ENCODE data around the gene CFAP20DC.
"Not testable (repeated sequence)": the region's sequence is repeated elsewhere in the genome, so short reads cannot be mapped to it uniquely, and the experiment has no call there.

The CFAP20DC gene

DNA sequence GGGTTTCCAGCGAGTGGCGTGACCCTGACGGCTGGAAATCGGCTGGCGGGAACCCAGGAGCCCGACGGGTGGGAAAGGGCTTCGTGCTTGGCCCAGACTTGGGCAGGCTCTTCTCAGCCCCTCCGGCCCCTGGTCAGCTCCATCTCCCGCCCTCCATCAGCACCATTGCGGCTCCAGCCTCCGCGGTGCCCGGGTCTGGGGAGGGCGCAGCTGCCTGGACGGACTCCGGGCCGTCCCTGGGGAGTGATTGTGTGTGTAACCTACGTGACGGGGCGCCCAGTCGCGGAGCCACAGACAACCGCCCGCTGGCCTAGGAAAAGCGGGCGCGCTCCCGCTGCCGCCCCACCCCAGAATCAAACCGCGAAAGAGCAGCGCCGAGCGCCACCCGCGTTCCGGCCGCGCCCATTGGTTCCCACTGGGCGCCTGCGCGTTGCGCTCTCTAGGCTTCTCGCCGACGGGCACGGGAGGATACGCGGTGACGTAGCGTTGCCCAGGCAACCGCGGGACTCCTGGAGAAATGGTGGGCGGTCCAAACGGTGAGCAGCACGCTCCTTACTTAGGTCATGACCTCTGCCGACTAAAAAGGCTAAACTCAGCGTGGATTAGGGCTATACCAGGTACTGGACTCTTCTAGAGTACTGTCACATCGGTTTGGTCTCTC is at the start of gene CFAP20DC:
CFAP20DC (minus strand) TSS at position 355 of the 661 bp plus-strand sequence. CDS start 394 bp downstream, outside the sequence.
- peak; percentile 98 for DNase-seq (ENCODE audit: low spot score)

DNA sequence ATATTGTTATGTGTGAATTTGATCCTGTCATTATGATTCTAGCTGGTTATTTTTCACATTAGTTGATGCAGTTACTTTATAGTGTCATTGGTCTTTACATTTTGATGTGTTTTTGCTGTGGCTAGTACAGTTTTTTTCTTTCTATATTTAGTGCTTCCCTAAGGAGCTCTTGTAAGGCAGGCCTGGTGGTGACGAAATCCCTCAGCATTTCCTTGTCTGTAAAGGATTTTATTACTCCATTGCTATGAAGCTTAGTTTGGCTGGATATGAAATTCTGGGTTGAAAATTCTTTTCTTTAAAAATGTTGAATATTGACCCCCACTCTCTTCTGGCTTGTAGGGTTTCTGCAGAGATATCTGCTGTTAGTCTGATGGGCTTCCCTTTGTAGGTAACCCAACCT is 48.7 kb upstream of the CFAP20DC start:
- not testable (repeated sequence) for DNase-seq (ENCODE audit: low spot score)

DNA sequence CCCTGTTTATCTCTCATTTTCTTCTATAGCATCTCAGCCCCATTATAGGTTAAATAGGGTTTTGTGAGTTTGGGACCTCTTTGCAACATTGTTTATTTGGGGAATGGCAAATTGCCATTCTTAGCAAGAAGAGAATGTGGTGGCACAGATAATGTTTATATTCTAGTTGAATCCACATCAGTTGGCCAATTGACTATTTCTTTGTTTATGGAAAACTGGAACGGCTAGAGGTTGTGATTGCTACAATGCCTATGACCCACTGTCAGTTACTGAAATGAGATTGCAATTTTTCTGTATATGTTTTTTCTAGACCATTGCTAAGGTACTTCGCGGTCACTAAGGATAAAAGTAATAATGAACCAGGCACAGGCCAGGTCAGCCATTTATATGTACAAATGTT is 44.6 kb upstream of the CFAP20DC start:
- no peak for DNase-seq (ENCODE audit: low spot score)

DNA sequence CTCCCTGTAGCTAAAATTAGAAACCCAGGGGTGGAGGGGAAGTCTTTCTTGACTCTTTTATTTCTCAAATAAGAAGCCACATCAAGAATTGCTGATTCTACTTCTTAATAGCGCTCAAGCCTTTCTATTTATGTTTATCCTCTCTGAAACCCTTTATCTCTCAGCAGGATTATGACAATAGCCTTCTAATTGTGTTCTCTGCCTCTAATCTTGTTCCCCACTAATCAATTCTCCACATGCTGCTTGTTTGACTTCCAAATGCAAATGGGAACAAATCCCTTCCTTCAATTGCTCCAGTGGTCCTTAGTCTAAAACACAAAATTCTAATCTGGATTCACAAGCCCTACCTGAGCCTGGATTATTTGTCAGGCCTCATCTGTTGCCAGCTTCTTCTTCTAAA is 43.7 kb upstream of the CFAP20DC start:
- no peak for DNase-seq (ENCODE audit: low spot score)

DNA sequence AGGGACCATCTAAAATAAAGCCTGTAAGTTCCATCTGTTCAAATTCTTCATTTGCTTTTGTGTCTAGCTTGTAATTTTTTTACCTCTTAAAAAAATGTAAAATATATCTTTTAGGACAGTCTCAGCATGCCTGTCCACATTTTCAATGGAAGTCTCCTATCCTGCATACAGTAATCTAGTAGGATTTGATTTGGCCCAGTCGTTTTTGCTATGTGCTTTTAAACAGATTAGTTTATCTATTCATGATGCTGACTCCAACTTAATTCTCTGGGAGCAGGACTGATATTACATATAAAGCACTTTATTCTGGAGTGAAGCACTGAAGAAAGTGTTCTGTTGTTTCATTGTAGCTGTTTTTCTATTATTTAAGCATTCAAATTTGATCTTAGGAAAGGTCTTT is 38.9 kb upstream of the CFAP20DC start:
- DNase-seq (ENCODE audit: low spot score): no peak

DNA sequence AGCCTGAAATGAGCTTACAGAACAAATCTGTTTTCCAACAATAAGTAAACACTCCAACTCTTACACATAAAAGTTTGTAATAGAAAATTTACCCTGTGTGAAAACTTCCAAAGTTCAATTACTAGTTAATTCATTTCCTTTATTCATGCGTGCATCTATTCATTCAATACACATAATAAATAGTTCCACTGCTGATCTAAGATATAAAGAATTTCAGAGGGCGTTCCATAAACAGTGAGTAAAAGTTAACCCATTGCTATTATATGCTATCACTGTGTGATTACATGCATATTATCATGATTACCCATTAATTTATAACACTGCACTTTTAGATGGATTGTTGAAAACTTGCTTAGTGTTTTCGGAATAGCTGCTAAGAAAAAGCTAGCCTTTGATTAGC is 36.2 kb upstream of the CFAP20DC start:
- no peak for DNase-seq (ENCODE audit: low spot score)

DNA sequence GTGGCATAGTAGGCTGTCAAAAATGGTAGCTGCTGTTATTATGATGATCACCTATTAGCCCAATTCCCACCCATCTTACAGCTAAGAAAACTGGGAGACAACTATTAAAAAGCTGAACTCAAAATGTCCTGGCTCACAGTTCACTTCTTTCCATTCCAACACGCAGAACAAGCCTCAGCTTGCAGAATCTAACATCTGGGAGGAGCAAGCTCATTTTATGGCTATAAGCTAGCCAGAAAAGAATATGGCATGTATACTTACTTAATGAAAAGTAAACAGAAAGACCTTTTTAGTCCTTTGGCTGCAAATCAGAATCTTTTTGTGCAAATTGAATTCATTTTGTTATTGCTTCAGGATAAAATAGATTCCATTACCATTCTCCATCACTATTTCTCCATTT is 34.8 kb upstream of the CFAP20DC start:
- no peak for DNase-seq (ENCODE audit: low spot score)

DNA sequence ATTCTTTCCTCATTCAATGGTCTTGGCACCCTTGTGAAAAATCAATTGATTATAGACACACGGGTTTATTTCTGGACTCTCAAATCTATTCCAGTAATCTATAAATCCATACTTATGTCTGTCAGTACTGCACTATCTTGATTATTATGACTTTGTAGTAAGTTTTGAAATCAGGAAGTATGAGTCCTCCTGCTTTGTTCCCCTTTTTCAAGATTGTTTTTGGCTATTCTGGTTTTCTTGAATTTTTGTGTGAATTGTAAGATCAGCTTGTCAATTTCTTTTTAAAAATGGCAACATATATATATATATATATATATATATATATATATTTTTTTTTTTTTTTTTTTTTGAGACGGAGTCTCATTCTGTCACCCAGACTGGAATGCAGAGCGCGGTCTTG is 32.3 kb upstream of the CFAP20DC start:
- DNase-seq (ENCODE audit: low spot score): no peak

DNA sequence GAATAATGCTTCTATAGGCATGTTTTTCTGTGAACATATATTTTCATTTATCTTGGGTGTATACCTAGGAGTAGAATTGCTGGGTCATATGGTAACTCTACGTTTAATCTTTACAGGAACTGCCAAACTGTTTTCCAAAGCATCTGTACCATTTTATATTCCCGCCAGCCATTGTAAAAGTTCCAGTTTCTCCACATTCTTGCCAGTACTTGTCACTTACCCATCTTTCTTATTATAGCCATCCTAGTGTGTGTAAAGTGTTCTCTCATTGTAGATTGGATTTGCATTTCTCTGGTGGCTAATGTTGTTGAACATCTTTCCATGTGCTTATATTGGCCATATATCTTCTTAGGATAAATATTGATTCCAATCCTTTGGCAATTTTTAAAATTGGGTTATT is 31.2 kb upstream of the CFAP20DC start:
- DNase-seq (ENCODE audit: low spot score): no peak

DNA sequence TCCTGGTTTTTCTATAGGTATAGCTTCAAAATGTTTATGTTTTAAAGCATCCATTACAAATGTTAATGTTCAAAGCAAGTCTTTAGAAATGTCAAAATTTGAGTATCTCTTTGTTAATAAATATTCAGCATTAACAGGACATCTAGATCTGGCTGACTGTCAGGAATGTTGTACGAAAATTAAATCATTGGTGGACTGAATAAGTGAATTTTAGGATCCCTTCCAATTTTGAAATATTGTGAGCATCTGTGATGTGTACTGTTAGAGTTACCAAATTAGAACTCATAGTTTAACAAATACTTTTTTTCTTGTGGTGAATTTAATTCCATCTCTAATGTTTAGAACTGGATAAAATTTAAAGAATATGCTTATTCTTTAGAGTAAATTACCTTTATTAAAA is 30.1 kb upstream of the CFAP20DC start:
- DNase-seq (ENCODE audit: low spot score): no peak

DNA sequence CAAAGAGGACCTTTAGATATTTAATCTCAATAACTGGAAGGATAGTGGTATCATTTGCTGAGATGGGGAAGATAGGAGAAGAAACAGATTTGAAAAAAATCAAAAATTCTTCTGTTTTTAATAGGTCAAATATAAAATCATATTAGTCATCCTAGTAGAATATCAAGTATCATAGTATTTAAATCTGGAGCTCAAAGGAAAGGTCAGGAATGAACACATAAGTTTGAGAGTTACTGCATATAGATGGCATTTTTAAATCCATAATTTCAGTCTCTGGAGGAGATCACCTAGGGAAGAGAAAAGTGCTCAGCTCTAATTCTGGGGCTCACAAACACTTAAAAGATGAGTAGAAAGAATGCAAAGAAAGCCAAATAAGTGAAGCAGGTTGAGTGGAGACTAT is 24.9 kb upstream of the CFAP20DC start:
- DNase-seq (ENCODE audit: low spot score): no peak

DNA sequence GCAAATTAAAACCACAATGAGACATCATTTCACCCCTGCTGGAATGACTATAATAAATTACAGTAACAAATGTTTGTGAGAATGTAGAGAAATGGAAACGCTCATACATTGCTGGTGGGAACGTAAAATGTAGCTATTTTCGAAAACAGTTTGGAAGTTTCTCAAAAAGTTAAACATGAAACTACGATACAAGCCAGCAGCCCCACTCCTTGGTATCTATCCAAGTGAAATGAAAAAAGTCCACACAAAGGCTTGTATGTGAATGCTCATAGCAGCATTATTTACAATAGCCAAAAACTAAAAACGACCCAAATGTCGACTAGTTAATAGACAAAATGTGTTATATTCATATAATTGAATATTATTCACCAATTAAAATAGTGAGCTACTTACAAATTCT is 22.9 kb upstream of the CFAP20DC start:
- no peak for DNase-seq (ENCODE audit: low spot score)

DNA sequence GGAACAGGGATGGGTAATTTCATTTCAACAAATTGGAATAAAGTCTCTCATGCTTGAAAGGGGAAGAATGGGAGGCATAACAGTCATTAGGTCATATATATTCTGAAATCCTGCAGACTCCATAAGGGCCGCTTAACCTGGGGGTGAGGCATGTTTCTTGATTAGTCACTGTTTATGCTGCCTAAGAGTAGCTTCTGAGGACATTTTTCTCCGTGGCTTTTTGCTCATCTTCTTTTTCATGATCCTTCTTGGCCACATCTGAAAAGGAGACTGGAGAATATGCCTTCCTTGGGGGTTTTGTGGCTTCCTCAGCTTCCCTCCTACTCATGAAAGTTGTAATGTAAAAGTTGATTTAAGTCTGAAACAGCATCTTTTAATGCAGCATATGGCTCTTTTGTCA is 20.0 kb upstream of the CFAP20DC start:
- no peak for DNase-seq (ENCODE audit: low spot score)

DNA sequence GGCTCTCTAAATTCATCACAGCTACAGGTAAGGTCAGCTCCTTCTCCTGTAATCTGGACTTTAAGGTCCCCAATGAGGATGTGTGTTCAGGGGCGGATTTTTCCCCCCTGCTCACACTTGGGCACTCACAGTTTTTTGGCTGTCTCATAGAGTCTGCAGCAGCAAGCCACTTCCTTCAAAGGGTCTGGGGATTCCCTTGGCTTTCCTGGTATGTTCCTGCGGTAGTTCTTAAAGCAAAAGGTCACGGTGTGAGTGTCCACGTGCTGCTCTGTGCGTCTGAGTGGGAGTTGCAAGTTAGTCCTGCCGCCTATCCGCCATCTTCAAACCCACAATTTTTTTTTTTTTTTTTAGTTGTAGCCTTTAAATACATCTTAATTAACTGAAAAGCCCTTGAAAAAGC is 15.4 kb upstream of the CFAP20DC start:
- DNase-seq (ENCODE audit: low spot score): no peak

DNA sequence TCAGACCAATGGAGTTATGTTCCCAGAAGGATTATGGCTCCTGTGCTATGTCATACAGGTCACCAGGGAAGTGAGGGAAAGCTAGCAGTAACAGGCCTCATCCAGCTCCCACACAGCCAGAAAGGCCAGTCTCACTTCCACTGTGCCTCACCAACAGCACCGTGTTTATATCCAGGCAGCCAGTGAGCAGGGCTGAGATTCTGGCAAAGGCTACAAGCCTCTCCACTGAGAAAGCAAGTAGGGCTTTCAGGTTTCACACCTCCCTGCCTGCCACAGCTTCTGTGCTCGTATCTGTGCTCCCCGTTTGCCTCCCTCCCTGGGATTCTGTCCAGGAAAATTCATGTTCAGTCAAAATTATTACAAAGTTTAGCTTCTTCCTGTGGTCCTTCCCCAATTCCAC is 14.9 kb upstream of the CFAP20DC start:
- no peak for DNase-seq (ENCODE audit: low spot score)

DNA sequence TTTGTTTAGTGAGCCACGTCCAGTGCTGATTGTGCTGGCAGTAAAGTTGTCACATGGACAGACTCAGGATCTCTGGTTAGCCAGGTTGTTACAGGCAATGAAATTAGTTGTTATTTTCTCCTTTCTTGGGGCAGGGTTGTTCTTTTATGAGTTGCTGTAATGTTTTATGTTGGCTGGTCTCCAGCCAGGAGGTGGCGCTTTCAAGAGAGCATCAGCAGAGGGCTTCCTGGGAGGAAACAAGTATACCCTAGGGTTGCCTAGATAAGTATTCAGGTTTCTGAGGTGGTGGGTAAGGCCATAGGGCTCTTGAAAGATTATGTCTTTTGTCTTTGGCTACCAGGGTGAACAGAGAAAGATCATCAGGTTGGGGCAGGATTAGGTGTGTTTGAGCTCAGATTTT is 14.5 kb upstream of the CFAP20DC start:
- DNase-seq (ENCODE audit: low spot score): no peak

DNA sequence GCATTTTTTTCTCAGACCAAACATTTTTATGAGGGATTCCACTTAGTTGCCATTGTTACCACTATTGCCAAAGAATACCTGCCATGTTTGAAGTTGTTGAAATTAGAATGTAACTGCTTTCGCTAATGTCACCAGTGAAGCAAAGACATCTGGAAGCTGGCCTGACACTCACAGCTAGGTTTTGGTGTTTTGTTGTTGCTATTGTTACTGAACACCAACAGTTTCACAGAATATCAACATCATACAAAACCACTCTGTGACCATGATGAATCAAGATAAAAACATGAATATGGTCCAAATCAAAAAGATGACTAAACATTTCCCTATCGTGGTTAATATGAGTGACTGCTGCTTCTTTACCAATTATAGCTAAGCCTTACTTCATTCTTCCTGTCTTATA is 6.9 kb upstream of the CFAP20DC start:
- DNase-seq (ENCODE audit: low spot score): no peak

DNA sequence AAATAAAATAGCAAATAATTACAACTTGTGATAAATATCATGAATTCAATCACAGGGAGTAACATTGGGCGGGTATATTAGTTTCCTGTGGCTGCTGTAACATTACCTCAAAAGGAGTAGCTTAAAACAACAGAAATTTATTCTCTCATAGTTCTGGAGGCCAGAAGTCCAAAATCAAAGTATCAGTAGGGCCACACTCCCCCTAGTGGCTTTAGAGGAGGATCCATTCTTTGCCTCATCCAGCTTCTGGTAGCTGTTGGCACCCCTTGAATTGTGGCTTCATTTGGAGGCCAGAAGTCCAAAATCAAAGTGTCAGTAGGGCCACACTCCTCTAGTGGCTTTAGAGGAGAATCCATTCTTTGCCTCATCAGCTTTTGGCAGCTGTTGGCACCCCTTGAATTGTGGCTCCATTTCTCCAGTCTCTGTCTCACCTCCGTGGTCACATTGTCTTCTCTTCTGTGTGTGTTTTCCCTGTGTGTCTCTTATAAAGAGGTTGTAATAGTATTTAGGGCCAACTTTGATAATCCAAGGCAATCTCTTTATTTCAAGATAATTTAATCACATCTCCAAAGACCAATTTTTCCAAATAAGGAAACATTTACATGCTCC is 3.1 kb upstream of the CFAP20DC start:
- DNase-seq (ENCODE audit: low spot score): peak; percentile 48

DNA sequence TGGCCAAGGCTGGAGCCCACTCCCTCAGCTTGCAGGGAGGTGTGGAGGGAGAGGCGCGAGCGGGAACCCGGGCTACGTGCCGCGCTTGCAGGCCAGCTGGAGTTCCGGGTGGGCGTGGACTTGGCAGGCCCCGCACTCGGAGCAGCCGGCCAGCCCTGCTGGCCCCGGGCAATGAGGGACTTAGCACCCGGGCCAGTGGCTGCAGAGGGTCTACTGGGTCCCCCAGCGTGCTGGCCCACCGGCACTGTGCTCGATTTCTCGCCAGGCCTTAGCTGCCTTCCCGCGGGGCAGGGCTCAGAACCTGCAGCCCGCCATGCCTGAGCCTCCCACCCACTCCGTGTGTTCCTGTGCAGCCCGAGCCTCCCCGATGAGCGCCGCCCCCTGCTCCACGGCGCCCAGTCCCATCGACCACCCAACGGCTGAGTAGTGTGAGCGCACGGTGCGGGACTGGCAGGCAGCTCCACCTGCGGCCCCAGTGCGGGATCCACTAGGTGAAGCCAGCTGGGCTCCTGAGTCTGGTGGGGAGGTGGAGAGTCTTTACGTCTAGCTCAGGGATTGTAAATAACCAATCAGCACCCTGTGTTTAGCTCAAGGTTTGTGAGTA is 1.1 kb upstream of the CFAP20DC start:
- not testable (repeated sequence) for DNase-seq (ENCODE audit: low spot score)

DNA sequence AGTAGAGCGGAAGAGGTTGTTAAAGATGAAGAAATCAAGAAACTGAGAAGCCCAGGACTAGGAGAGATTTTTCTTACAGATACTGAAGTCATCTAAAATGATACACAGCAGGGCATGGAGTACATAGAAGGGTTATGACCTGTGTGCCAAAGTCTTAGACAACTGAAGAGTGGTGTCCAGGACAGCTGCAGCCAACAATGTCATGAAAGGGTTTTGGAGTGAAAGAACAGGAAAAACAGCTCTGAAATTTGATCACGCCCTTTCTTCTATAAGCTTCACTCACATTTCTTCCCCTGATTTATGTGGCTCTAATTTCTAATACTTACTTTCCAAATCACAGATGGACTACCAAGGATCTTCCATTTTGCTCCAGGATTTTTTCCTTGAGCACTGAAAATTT is 3.0 kb downstream of the CFAP20DC start:
- no peak for DNase-seq (ENCODE audit: low spot score)

DNA sequence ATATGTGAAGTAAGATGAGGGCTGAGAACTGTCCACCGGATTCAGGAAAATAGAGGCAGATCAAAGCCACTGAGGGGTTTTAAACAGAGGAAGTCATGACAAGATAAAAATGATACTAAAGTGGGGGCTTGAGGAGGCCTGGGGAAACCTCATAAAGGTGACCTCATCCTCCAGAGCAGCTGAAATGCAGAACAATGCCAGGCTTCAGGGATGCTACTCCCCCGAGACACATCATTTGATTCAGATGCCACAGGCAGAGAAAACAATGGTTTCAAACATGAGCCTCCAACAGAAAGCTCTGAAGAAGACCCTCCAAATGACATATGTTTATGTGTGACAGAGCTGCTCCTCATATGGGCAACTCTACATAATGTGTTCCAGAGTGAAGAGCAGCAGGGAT is 6.4 kb downstream of the CFAP20DC start:
- no peak for DNase-seq (ENCODE audit: low spot score)

DNA sequence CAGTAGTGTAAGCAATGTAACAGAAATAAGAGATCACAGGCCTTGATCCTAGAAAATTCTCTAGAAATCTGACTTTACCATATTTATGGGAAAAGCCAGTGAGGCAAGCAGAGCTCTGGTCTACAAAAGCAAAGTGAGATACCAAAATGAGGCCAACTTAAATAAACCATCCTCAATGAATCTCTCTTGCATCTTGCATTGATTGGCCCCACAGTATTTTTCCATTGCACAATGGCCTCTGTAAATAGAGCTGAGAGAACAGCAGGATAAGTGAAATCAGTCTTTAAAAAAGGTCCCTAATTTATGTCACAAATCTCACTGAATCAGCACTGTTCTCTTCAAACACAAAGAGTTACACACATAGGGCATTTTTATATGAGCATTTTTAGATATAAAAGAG is 8.9 kb downstream of the CFAP20DC start:
- no peak for DNase-seq (ENCODE audit: low spot score)

DNA sequence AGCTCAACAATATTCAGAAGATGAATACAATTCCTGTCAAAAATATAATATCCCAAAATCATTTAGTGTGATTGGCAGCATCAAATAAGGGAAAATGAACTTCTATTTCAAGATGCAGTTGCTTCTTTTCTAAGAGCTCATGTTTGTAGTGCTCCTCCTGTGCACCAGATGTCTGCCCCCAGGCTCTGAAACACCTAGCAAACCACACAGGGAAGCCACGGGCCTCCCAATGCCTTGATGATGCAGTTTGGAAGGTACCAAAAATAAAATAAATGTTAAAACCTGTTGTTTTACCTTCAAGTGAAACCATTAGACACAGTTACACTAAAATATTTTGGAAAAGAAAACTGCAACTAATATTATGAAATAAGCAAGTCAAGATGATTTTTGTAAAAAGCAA is 22.2 kb downstream of the CFAP20DC start:
- DNase-seq (ENCODE audit: low spot score): no peak

DNA sequence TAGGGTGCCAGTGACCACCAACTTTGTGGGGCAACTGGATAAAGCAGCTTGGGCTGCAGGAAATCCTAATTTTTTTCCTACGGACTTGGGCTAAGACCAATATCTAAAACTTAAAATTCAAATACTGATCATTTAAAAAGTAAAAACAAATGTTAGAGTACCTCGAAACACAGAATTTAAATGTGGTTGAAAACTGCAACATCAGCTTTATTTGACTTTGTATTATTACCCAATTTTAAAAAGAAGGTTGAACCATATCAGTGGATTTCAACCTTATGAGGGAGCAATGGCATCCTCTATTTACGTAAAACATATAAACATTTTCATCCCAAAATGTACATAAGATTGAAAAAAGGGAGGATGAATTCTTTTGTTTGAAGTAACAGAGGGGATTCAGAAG is 26.2 kb downstream of the CFAP20DC start:
- DNase-seq (ENCODE audit: low spot score): no peak

Measured in GM03348 (cell line).